Right atrium auricular region (tissue), 2 donors: ENCODE data around the gene GLMN. TPM values are rescaled to one million over a fixed set of nuclear protein-coding genes. Genes with fewer than 3 reads are reported as not detected.

ENCODE experiments used
- DNase-seq: peaks from one replicate; pipeline ENCODE4 v3.0.0-alpha.2; 2019; ENCODE audit warnings: low spot score
- H3K27ac ChIP-seq, 2 donors: fragments of 200-600 bp; sonication (generic); 1 replicate in 1 of 2; 2 replicates in 1 of 2; pipeline ENCODE4 v1.5.1; 2016 to 2019
- H3K27me3 ChIP-seq, 2 donors: fragments of 200-600 bp; sonication (generic); one replicate each; pipeline versions ENCODE4 v1.5.1 to v1.6.0; 2017 to 2019
- H3K36me3 ChIP-seq: fragments of 200-600 bp; sonication (generic); one replicate; pipeline ENCODE4 v1.5.1; 2016
- H3K4me1 ChIP-seq, 2 donors: fragments of 200-600 bp; sonication (generic); one replicate each; pipeline versions ENCODE4 v1.5.1 to v1.6.0; 2017 to 2019
- H3K4me3 ChIP-seq, 2 donors: fragments of 200-600 bp; sonication (generic); 1 replicate in 1 of 2; 2 replicates in 1 of 2; pipeline ENCODE4 v1.5.1; 2017 to 2019; ENCODE audit warnings: mild to moderate bottlenecking in 1 of 2, moderate library complexity in 1 of 2
- H3K9me3 ChIP-seq, 2 donors: fragments of 200-600 bp; sonication (generic); one replicate each; pipeline ENCODE4 v1.5.1; 2019
- total RNA-seq, 2 donors: library from RNA; depleted of rRNA; stranded (reverse); fragments of >200 nt; gene quantifications; one replicate each; pipeline ENCODE4 v1.1.0, GENCODE V29; 2016
- TF ChIP-seq, protein P1 (sequence below), 2 donors: fragments of 200-600 bp; sonication (generic); IDR thresholded peaks; one replicate each; pipeline ENCODE4 v1.5.1; 2019; ENCODE audit warnings: antibody characterized with exemption in 2 of 2

GLMN gene
- total RNA-seq, 2 donors from 2014 or later = 5.1 to 5.6 TPM

DNA sequence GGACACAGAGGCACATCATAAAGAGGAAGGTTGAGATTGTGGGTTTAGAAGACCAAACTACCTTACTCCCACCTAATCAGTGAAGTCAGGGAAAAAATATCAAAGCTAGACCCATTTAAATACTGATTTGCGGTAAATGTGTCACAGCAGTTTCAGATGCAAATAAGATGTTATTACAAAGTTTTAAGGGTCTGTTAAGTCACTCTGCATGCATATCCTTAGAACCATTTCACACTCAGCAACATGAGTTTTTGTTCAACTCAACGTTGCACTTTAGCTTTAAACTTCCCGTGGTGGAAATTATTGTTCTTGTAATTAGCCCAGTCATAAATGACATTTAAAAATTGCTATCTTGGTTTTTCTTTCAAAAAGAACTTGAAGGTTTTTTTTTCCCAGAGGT, 34.9 kb upstream of the GLMN start:
- H3K4me3 ChIP-seq = no peak overlapping the region
- H3K9me3 ChIP-seq = no peaks in the 10 kb centered on the region
- DNase-seq = no peak
- H3K27ac ChIP-seq = no peak overlapping the region
- peaks cover 10% of the 10 kb centered on the region for H3K36me3 ChIP-seq
- no peaks in the 10 kb centered on the region for H3K4me1 ChIP-seq
- no peaks in the 10 kb centered on the region for H3K27me3 ChIP-seq
- TF ChIP-seq, protein P1, sequence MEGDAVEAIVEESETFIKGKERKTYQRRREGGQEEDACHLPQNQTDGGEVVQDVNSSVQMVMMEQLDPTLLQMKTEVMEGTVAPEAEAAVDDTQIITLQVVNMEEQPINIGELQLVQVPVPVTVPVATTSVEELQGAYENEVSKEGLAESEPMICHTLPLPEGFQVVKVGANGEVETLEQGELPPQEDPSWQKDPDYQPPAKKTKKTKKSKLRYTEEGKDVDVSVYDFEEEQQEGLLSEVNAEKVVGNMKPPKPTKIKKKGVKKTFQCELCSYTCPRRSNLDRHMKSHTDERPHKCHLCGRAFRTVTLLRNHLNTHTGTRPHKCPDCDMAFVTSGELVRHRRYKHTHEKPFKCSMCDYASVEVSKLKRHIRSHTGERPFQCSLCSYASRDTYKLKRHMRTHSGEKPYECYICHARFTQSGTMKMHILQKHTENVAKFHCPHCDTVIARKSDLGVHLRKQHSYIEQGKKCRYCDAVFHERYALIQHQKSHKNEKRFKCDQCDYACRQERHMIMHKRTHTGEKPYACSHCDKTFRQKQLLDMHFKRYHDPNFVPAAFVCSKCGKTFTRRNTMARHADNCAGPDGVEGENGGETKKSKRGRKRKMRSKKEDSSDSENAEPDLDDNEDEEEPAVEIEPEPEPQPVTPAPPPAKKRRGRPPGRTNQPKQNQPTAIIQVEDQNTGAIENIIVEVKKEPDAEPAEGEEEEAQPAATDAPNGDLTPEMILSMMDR (IDR thresholded peaks at IDR 0.05) = no peak

GRCh38 chr1:92329347-92330129, 30.8 kb upstream of the GLMN start:
- DNase-seq = no peak
- TF ChIP-seq, protein P1 (IDR thresholded peaks at IDR 0.05) = no peak
- H3K4me3 ChIP-seq = no peak overlapping the region
- peaks cover 9% of the 10 kb centered on the region for H3K36me3 ChIP-seq
- no peaks in the 10 kb centered on the region for H3K27me3 ChIP-seq
- H3K27ac ChIP-seq = no peak overlapping the region
- H3K9me3 ChIP-seq = peaks cover 0 to 19% of the 10 kb centered on the region in 2 donors
- no peaks in the 10 kb centered on the region for H3K4me1 ChIP-seq

DNA sequence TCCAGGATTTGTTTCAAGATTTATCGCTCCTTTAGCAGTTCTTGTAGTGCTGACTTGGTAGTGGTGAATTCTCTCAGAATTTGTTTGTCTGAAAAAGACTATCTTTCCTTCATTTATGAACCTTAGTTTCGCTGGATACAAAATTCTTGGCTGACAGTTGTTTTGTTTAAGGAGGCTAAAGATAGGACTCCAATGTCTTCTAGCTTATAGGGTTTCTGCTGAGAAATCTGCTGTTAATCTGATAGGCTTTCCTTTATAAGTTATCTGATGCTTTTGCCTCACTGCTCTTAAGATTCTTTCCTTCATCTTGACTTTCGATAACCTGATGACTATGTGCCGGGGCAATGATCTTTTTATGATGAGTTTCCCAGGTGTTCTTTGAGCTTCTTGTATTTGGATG, 29.0 kb upstream of the GLMN start:
- H3K27me3 ChIP-seq = no peaks in the 10 kb centered on the region

GRCh38 chr1:92326681-92327080, 27.9 kb upstream of the GLMN start:
- Histone ChIP-seq H3K4me1 (no peaks in the 10 kb centered on the region), H3K36me3 (peaks cover 31% of the 10 kb centered on the region), H3K9me3 (peaks cover 0 to 19% of the 10 kb centered on the region in 2 donors), H3K4me3 (no peak overlapping the region), H3K27ac (no peak overlapping the region), H3K27me3 (no peaks in the 10 kb centered on the region)
- TF ChIP-seq, protein P1 (IDR thresholded peaks at IDR 0.05) = no peak
- DNase-seq = no peak

More for the DNA sequence above, 29.0 kb upstream of the GLMN start:
- no peak for DNase-seq
- H3K4me1 ChIP-seq = no peaks in the 10 kb centered on the region
- TF ChIP-seq, protein P1 (IDR thresholded peaks at IDR 0.05) = no peak
- peaks cover 0 to 19% of the 10 kb centered on the region in 2 donors for H3K9me3 ChIP-seq
- H3K27ac ChIP-seq = no peak overlapping the region
- H3K4me3 ChIP-seq = no peak overlapping the region
- peaks cover 25% of the 10 kb centered on the region for H3K36me3 ChIP-seq

GRCh38 chr1:92324784-92325183, 26.0 kb upstream of the GLMN start:
- TF ChIP-seq, protein P1 (IDR thresholded peaks at IDR 0.05) = no peak
- Histone ChIP-seq H3K27me3 (no peaks in the 10 kb centered on the region), H3K27ac (no peak overlapping the region), H3K4me3 (no peak overlapping the region), H3K36me3 (peaks cover 38% of the 10 kb centered on the region), H3K4me1 (no peaks in the 10 kb centered on the region), H3K9me3 (peaks cover 0 to 19% of the 10 kb centered on the region in 2 donors)
- DNase-seq = no peak
